GM19463 (cell line): ENCODE data around the gene MACF1.

ENCODE experiments used
- ATAC-seq: cut with Tn5 transposase; IDR thresholded peaks from one replicate; pipeline ENCODE4 v1.9.1; 2021; ENCODE audit warnings: mild to moderate bottlenecking, moderate library complexity; ENCODE audit not compliant: unreplicated experiment

MACF1 gene

GRCh38 chr1:39408641-39409054 lies 204.2 kb downstream of the MACF1 start:
- peak; percentile 83 for ATAC-seq

GRCh38 chr1:39409055-39409816 lies 204.7 kb downstream of the MACF1 start:
- ATAC-seq = peak; percentile 27

- ATAC-seq = no peak
Measured at GRCh38 chr1:39410915-39411436, 206.5 kb downstream of the MACF1 start.

GRCh38 chr1:39411526-39412478 lies 207.3 kb downstream of the MACF1 start:
- ATAC-seq = no peak

- ATAC-seq = no peak
Measured at GRCh38 chr1:39412892-39413291, 208.4 kb downstream of the MACF1 start.

GRCh38 chr1:39413902-39414528 lies 209.5 kb downstream of the MACF1 start:
- ATAC-seq = no peak

- no peak for ATAC-seq
Measured at GRCh38 chr1:39415553-39415952, 211.1 kb downstream of the MACF1 start.

GRCh38 chr1:39416609-39417008 lies 212.1 kb downstream of the MACF1 start:
- ATAC-seq = no peak

GRCh38 chr1:39418236-39418635 lies 213.7 kb downstream of the MACF1 start:
- ATAC-seq = no peak

- no peak for ATAC-seq
Measured at GRCh38 chr1:39420493-39420892, 216.0 kb downstream of the MACF1 start.

GRCh38 chr1:39422614-39423013 lies 218.1 kb downstream of the MACF1 start:
- ATAC-seq = no peak

GRCh38 chr1:39425151-39425550 lies 220.7 kb downstream of the MACF1 start:
- no peak for ATAC-seq

GRCh38 chr1:39425634-39426033 lies 221.1 kb downstream of the MACF1 start:
- no peak for ATAC-seq

GRCh38 chr1:39426346-39426745 lies 221.9 kb downstream of the MACF1 start:
- ATAC-seq = no peak

- no peak for ATAC-seq
Measured at GRCh38 chr1:39427374-39427773, 222.9 kb downstream of the MACF1 start.

- ATAC-seq = no peak
Measured at GRCh38 chr1:39427912-39428311, 223.4 kb downstream of the MACF1 start.

GRCh38 chr1:39431927-39432326 lies 227.4 kb downstream of the MACF1 start:
- ATAC-seq = no peak

- no peak for ATAC-seq
Measured at GRCh38 chr1:39434797-39435395, 230.4 kb downstream of the MACF1 start.

- ATAC-seq = no peak
Measured at GRCh38 chr1:39435597-39435996, 231.1 kb downstream of the MACF1 start.

GRCh38 chr1:39436842-39437241 lies 232.3 kb downstream of the MACF1 start:
- ATAC-seq = no peak

- no peak for ATAC-seq
Measured at GRCh38 chr1:39438042-39438441, 233.5 kb downstream of the MACF1 start.
